K562 (cell line): ENCODE data around the gene ANKRD27. TPM values are rescaled to one million over a fixed set of nuclear protein-coding genes. Genes with fewer than 3 reads are reported as not detected.

ENCODE experiments used
- ATF4 ChIP-seq: fragments of 450-650 bp; formaldehyde crosslinking; IDR thresholded peaks from 2 replicates; pipeline ENCODE4 v1.4.0; 2022; ENCODE audit warnings: mild to moderate bottlenecking, moderate library complexity
- E2F4 ChIP-seq: sonication (generic); formaldehyde crosslinking; IDR thresholded peaks from 2 replicates; pipeline ENCODE4 v1.8.0; 2022; ENCODE audit warnings: mild to moderate bottlenecking, low read depth, missing genetic modification reagents
- E2F6 ChIP-seq, 2 experiments: IDR thresholded peaks; 2 replicates each; pipeline ENCODE4 v1.6.1; 2011; ENCODE audit warnings: borderline replicate concordance in 1 of 2, control low read depth in 1 of 2, low read depth in 1 of 2, low read length in 1 of 2, mild to moderate bottlenecking in 1 of 2, mixed read lengths in 1 of 2, moderate library complexity in 1 of 2; ENCODE audit not compliant: insufficient read depth in 1 of 2, insufficient read length in 1 of 2, poor library complexity in 1 of 2, severe bottlenecking in 1 of 2; ENCODE audit errors: extremely low read depth in 1 of 2
- HDGF ChIP-seq: fragments of 450-650 bp; IDR thresholded peaks from 2 replicates; pipeline ENCODE4 v1.6.1; 2016
- MXI1 ChIP-seq: IDR thresholded peaks from 2 replicates; pipeline ENCODE4 v1.6.1; 2011; ENCODE audit warnings: low read depth, mild to moderate bottlenecking, improper control_type of control experiment, low read length
- NCOA1 ChIP-seq: fragments of 450-650 bp; IDR thresholded peaks from 2 replicates; pipeline ENCODE4 v1.6.1; 2016; ENCODE audit warnings: low read depth
- SAFB ChIP-seq: fragments of 200-400 bp; formaldehyde crosslinking; IDR thresholded peaks from 2 replicates; pipeline ENCODE4 v1.6.1; 2017; ENCODE audit warnings: low read depth, low read length, borderline replicate concordance
- SNIP1 ChIP-seq: fragments of 450-650 bp; IDR thresholded peaks from 2 replicates; pipeline ENCODE4 v1.7.1; 2017; ENCODE audit warnings: low read depth, mild to moderate bottlenecking
- TSC22D4 ChIP-seq: fragments of 450-650 bp; IDR thresholded peaks from 2 replicates; pipeline ENCODE4 v1.6.1; 2016; ENCODE audit warnings: missing genetic modification characterization, missing biosample characterization, control low read depth
- ZNF318 ChIP-seq, 2 experiments: fragments of 450-650 bp; IDR thresholded peaks; 2 replicates each; pipeline ENCODE4 v1.6.1; 2016; ENCODE audit warnings: mild to moderate bottlenecking in 2 of 2, borderline replicate concordance in 1 of 2, low read depth in 1 of 2, moderate library complexity in 1 of 2
- ZNF592 ChIP-seq: fragments of 450-650 bp; IDR thresholded peaks from 2 replicates; pipeline ENCODE4 v1.6.1; 2017; ENCODE audit warnings: antibody characterized with exemption, mild to moderate bottlenecking
- ZNF699 ChIP-seq: fragments of 250-450 bp; sonication (Bioruptor Pico); IDR thresholded peaks from 2 replicates; pipeline ENCODE4 v1.8.0; 2021; ENCODE audit warnings: mild to moderate bottlenecking, moderate library complexity; ENCODE audit not compliant: insufficient replicate concordance
- polyA plus RNA-seq, 8 experiments: library from polyadenylated mRNA; depleted of rRNA in 4 of 8; stranded (reverse) in 5 of 8; unstranded in 3 of 8; fragments of >200 nt; fragmentation: Nextera tagmentation in 2 of 8; fragmentation: Illumina TruSeq in 1 of 8; extraction: Ambion mirVana in 2 of 8; extraction: Trizol in 1 of 8; gene quantifications; 2 replicates each; pipeline versions ENCODE4 v1.2.1 to v1.2.3, GENCODE V29; 2011 to 2014; ENCODE audit warnings: inconsistent platforms in 1 of 8, missing spikeins in 1 of 8
- total RNA-seq, 7 experiments: library from RNA; depleted of rRNA in 6 of 7; stranded (reverse); fragments of >200 nt in 6 of 7; fragmentation: Illumina TruSeq in 2 of 7; extraction: Trizol in 2 of 7; gene quantifications; 2 replicates each; pipeline versions ENCODE4 v1.2.1 to v1.2.3, GENCODE V29; 2011 to 2021; ENCODE audit warnings: low replicate concordance in 1 of 7

ANKRD27 gene
- total and polyA plus RNA-seq, 9 of the 15 experiments (the other 6 are each of a cell fraction or from before 2014, with no cell fraction given), result 5.3 to 71.3 (median 54.2) TPM

GRCh38 chr19:32692727-32693061 lies 17.7 kb upstream of the ANKRD27 start (continued):
- TF ChIP-seq MXI1 (no peak), SAFB (no peak), TSC22D4 (tag) (no peak), ZNF318 (IDR thresholded peaks at IDR 0.05; ENCODE audit: borderline replicate concordance in 1 of 2, low read depth in 1 of 2) (no peak), E2F6 (IDR thresholded peaks at IDR 0.05; ENCODE audit: borderline replicate concordance in 1 of 2, extremely low read depth in 1 of 2, insufficient read depth in 1 of 2, insufficient read length in 1 of 2, low read depth in 1 of 2, low read length in 1 of 2, poor library complexity in 1 of 2, severe bottlenecking in 1 of 2) (peak in 1 of 2 experiments; percentile 35), ATF4 (CRISPR knock-in tag) (no peak), SNIP1 (no peak), NCOA1 (no peak), ZNF699 (CRISPR knock-in tag) (no peak), HDGF (no peak), ZNF592 (0 out of 2 replicates have a peak, but pooled peaks have one; percentile 6), E2F4 (CRISPR knock-in tag) (0 out of 2 replicates have a peak, but pooled peaks have one; percentile 5)
